Gastrocnemius medialis (tissue), 4 donors: ENCODE data around the gene CDO1. TPM values are rescaled to one million over a fixed set of nuclear protein-coding genes. Genes with fewer than 3 reads are reported as not detected.

ENCODE experiments used
- ATAC-seq, 2 donors: fragments of 150-250 bp; one replicate each; pipeline ENCODE4 v1.9.1; 2016
- DNase-seq, 2 donors: peaks; one replicate each; pipeline ENCODE4 v3.0.0-alpha.2; 2019
- H3K27ac ChIP-seq, 4 donors: fragments of 200-600 bp; sonication (generic); 1 replicate in 1 of 4; 2 replicates in 3 of 4; pipeline ENCODE4 v1.5.1; 2016 to 2018; ENCODE audit warnings: mild to moderate bottlenecking in 2 of 4, moderate library complexity in 1 of 4
- H3K27me3 ChIP-seq, 3 donors: fragments of 200-600 bp; sonication (generic) in 2 of 3; 1 replicate in 1 of 3; 2 replicates in 2 of 3; pipeline versions ENCODE4 v1.5.1 to v1.6.0; 2016 to 2019; ENCODE audit warnings: mild to moderate bottlenecking in 1 of 3, moderate library complexity in 1 of 3
- H3K36me3 ChIP-seq, 2 donors: fragments of 200-600 bp; sonication (generic) in 1 of 2; one replicate each; pipeline ENCODE4 v1.5.1; 2017 to 2018
- H3K4me1 ChIP-seq, 2 donors: fragments of 200-600 bp; sonication (generic) in 1 of 2; one replicate each; pipeline ENCODE4 v1.5.1; 2016 to 2017; ENCODE audit warnings: mild to moderate bottlenecking in 2 of 2
- H3K4me3 ChIP-seq, 4 donors: fragments of 200-600 bp; sonication (generic) in 3 of 4; 1 replicate in 1 of 4; 2 replicates in 3 of 4; pipeline ENCODE4 v1.5.1; 2016 to 2019; ENCODE audit warnings: mild to moderate bottlenecking in 2 of 4
- H3K9me3 ChIP-seq, 3 donors: fragments of 200-600 bp; sonication (generic) in 2 of 3; 1 replicate in 1 of 3; 2 replicates in 2 of 3; pipeline ENCODE4 v1.5.1; 2016 to 2019
- POLR2A ChIP-seq, 2 donors: fragments of 450-650 bp; IDR thresholded peaks; one replicate each; pipeline ENCODE4 v1.6.1; 2017; ENCODE audit warnings: antibody characterized with exemption in 2 of 2, mild to moderate bottlenecking in 2 of 2, moderate library complexity in 2 of 2
- in situ Hi-C, 4 donors: fragments of 200-750 bp; cut with MboI; loops; one replicate each; pipeline versions ENCODE4 v1.15.0 to v1.8.0; 2017; ENCODE audit warnings: low sequenced_read_pairs in 4 of 4
- intact Hi-C: fragments of 100-400 bp; cut with DNase I; formaldehyde crosslinking; loops from one replicate; pipeline ENCODE4 v1.15.1; 2023; ENCODE audit warnings: low total_unique reads
- total RNA-seq, 4 donors: library from RNA; depleted of rRNA; stranded (reverse); fragments of >200 nt; gene quantifications; one replicate each; pipeline versions ENCODE4 v1.1.0 to v1.2.3, GENCODE V29; 2016
- TF ChIP-seq, protein P1 (sequence below), 5 experiments: fragments of 450-650 bp in 3 of 5; fragments of 200-600 bp in 2 of 5; sonication (generic) in 2 of 5; IDR thresholded peaks in 4 of 5; conservative IDR thresholded peaks in 1 of 5; 1 replicate in 4 of 5; 2 replicates in 1 of 5; pipeline ENCODE4 v1.5.1; 2016 to 2019; ENCODE audit warnings: antibody characterized with exemption in 5 of 5, mild to moderate bottlenecking in 3 of 5, moderate library complexity in 3 of 5

Gene CDO1
- total RNA-seq, 4 donors from 2014 or later, result 21.6 to 28.4 (median 23.7) TPM

DNA sequence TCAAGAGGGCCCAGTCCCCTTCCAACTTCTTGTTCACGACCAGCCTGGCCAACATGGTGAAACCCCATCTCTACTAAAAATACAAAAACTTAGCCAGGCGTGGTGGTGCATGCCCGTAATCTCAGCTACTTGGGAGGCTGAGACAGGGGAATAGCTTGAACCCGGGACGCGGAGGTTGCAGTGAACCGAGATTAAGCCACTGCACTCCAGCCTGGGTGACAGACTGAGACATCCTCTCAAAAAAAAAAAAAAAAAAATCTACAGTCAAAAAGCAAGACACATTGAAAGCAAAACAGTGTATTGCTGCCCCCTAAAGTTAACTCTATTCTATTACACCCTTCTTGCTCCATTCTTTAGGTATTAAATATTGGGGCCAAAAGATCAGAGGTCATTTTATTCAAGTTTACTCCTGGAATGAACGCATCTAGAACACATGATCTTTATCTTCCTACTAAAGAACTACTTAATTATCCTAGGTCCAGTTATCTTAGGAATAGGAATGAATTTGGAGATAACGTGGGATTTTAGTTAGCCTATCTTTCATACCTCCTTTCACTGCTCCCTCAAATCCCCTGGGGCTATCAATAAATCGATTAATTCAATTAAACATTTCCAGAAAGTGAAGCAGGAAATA lies 22.5 kb upstream of the CDO1 start:
- Histone ChIP-seq H3K27me3 (no peaks in the 10 kb centered on the region), H3K9me3 (no peaks in the 10 kb centered on the region), H3K36me3 (peaks cover 0 to 28% of the 10 kb centered on the region in 2 donors), H3K27ac (peak overlapping the region; percentile 16 to 92 (median 56)), H3K4me3 (peak overlapping the region in 1 of 4 donors; percentile 73), H3K4me1 (peaks cover 37 to 43% of the 10 kb centered on the region in 2 donors)
- ATAC-seq, result no peak
- in situ Hi-C loops (loop anchor here in 2 of 4 donors (10.0 to 25.0 kb wide), 2 partner anchors 214 to 552 kb away; partner anchors contain the start of genes CCDC112 (in 1 of the 2) and TMED7 (in 1 of the 2)), intact Hi-C loops (no loop called here)
- DNase-seq, result no peak
- TF ChIP-seq, protein P1, sequence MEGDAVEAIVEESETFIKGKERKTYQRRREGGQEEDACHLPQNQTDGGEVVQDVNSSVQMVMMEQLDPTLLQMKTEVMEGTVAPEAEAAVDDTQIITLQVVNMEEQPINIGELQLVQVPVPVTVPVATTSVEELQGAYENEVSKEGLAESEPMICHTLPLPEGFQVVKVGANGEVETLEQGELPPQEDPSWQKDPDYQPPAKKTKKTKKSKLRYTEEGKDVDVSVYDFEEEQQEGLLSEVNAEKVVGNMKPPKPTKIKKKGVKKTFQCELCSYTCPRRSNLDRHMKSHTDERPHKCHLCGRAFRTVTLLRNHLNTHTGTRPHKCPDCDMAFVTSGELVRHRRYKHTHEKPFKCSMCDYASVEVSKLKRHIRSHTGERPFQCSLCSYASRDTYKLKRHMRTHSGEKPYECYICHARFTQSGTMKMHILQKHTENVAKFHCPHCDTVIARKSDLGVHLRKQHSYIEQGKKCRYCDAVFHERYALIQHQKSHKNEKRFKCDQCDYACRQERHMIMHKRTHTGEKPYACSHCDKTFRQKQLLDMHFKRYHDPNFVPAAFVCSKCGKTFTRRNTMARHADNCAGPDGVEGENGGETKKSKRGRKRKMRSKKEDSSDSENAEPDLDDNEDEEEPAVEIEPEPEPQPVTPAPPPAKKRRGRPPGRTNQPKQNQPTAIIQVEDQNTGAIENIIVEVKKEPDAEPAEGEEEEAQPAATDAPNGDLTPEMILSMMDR (IDR thresholded peaks at IDR 0.05 in 4 of 5, conservative IDR thresholded peaks at IDR 0.05 in 1 of 5), result peak in 4 of 5 experiments; percentile 34 to 56 (median 40)
- no peak for TF ChIP-seq POLR2A (IDR thresholded peaks at IDR 0.05)

DNA sequence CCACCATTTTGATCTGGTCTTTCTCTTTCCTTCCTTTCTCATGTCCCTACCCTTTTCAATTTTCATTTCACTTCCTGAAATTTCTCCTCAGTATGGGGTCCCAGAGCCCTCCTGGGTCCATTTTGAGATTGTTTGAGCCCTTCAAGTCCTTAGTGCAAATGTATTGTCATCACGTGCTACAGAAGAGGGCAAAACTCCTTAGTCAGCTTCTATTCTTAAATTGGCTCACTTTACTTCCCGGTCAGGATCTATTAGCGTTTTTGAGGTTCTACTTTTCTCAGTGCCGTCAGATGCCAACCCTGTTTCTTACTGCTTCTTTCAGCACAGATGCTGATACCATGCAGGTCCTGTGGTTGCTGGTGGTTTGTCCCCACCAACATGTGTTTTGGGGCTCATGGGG lies 19.0 kb upstream of the CDO1 start:
- TF ChIP-seq, protein P1 (IDR thresholded peaks at IDR 0.05 in 4 of 5, conservative IDR thresholded peaks at IDR 0.05 in 1 of 5), result no peak
- TF ChIP-seq POLR2A (IDR thresholded peaks at IDR 0.05), result no peak
- H3K36me3 ChIP-seq, result peaks cover 0 to 50% of the 10 kb centered on the region in 2 donors
- H3K27me3 ChIP-seq, result no peaks in the 10 kb centered on the region
- ATAC-seq (no peak), DNase-seq (no peak)
- intact Hi-C loops (no loop called here), in situ Hi-C loops (loop anchor here in 2 of 4 donors (10.0 to 25.0 kb wide), 2 partner anchors 211 to 548 kb away; partner anchors contain the start of genes CCDC112 (in 1 of the 2) and TMED7 (in 1 of the 2))
- no peaks in the 10 kb centered on the region for H3K9me3 ChIP-seq
- no peak overlapping the region for H3K4me3 ChIP-seq
- H3K4me1 ChIP-seq, result peaks cover 24 to 26% of the 10 kb centered on the region in 2 donors
- H3K27ac ChIP-seq, result no peak overlapping the region

DNA sequence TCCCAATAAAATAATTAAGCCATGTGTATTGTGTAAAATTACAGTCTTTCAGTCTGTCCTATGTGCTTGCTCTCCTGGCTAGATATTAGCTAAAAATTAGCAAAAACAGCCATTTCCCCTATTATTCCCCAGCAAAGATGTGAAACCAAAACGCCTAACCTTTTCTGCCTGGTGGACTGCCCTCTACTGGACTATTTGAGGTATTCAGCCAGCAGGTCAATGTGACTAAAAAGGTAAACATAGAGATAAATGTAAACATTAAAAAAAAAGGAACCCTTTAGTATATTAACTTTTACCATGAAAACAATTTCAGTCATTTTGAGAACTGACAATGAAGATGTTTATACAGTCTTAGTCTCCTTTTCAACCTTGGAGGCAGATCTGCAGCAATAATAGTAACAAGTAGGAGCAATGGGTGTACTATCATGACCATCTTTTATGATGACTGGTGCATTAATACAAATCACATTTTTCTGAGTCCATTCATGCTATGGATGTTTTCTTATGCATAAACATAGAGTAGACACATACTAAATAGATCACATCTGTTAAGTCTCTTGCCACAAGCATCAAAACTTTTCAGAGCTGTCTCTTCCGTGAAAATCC lies 14.8 kb upstream of the CDO1 start:
- H3K4me1 ChIP-seq, result no peaks in the 10 kb centered on the region
- H3K36me3 ChIP-seq, result peaks cover 0 to 68% of the 10 kb centered on the region in 2 donors
- DNase-seq (no peak), ATAC-seq (no peak)
- H3K9me3 ChIP-seq, result no peaks in the 10 kb centered on the region
- H3K27me3 ChIP-seq, result no peaks in the 10 kb centered on the region
- H3K27ac ChIP-seq, result no peak overlapping the region
- TF ChIP-seq, protein P1 (IDR thresholded peaks at IDR 0.05 in 4 of 5, conservative IDR thresholded peaks at IDR 0.05 in 1 of 5), result peak in 4 of 5 experiments; percentile 36 to 69 (median 48)
- no peak for TF ChIP-seq POLR2A (IDR thresholded peaks at IDR 0.05)
- intact Hi-C loops, result no loop called here
- in situ Hi-C loops, result loop anchor here in 2 of 4 donors (10.0 to 25.0 kb wide), 2 partner anchors 206 to 544 kb away; partner anchors contain the start of genes CCDC112 (in 1 of the 2) and TMED7 (in 1 of the 2)
- no peak overlapping the region for H3K4me3 ChIP-seq

DNA sequence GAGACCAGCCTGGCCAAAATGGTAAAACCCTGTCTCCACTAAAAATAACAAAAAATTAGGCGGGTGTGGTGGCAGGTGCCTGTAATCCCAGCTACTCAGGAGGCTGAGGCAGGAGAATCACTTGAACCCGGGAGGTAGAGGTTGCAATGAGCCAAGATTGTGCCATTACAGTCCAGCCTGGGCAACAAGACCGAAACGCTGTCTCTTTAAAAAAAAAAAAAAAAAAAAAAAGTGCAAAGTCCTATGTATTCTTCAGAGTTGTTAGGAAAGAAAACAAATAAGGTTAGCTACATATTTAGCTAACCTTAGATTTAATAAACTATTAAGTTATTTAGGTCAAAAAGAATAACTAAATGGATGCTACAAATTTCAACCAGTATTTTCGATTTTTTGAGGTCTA lies 13.5 kb upstream of the CDO1 start:
- intact Hi-C loops, result no loop called here
- no peak for TF ChIP-seq POLR2A (IDR thresholded peaks at IDR 0.05)
- TF ChIP-seq, protein P1 (IDR thresholded peaks at IDR 0.05 in 4 of 5, conservative IDR thresholded peaks at IDR 0.05 in 1 of 5), result no peak
- H3K27me3 ChIP-seq, result no peaks in the 10 kb centered on the region
- in situ Hi-C loops, result loop anchor here in 2 of 4 donors (10.0 to 25.0 kb wide), 2 partner anchors 205 to 543 kb away; partner anchors contain the start of genes CCDC112 (in 1 of the 2) and TMED7 (in 1 of the 2)
- no peaks in the 10 kb centered on the region for H3K9me3 ChIP-seq
- H3K4me1 ChIP-seq, result no peaks in the 10 kb centered on the region
- DNase-seq (no peak), ATAC-seq (no peak)
- peaks cover 0 to 56% of the 10 kb centered on the region in 2 donors for H3K36me3 ChIP-seq
- H3K4me3 ChIP-seq, result no peak overlapping the region
- H3K27ac ChIP-seq, result no peak overlapping the region
